CD4-positive, alpha-beta T cell treated with Interleukin-6 at 100 ng/mL for 8 hours (primary cell): ENCODE results near the gene ABLIM2.

Experiments
- DNase-seq: peaks from one replicate; pipeline ENCODE4 v3.0.0-alpha.2; 2020; ENCODE audit warnings: mixed read lengths, low spot score

The ABLIM2 gene

DNA sequence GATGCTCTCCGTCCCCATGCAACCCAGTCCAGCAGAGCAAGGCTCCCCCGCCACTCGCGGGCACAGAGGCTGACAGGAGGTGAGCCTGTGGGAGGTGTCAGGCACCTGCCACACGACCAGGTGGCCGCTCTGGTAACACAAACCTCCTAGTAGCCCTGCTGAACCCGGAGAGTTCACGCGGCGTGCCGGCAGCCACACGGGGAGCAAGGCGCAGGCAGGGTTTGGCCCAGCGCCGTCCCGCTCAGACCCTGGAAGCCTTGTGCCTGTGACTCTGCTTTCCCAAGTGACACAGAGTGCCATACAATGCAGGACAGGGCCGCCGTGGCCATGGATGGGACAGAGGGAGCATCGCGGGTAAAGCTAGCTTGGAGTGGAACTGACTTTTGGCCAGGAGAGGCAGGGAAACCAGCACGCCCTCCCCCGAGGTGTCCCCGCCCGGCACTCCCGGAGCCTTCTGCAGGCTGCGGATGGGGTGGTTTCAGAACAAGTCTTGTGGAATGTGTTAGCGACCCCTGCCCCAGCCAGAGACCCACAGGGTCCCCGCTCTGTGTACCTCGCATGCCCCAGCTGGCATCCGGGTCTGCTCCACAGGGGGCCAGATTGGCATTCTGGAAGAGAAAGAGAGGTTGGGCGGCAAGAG lies 174.2 kb downstream of the ABLIM2 start:
- no peak for DNase-seq

DNA sequence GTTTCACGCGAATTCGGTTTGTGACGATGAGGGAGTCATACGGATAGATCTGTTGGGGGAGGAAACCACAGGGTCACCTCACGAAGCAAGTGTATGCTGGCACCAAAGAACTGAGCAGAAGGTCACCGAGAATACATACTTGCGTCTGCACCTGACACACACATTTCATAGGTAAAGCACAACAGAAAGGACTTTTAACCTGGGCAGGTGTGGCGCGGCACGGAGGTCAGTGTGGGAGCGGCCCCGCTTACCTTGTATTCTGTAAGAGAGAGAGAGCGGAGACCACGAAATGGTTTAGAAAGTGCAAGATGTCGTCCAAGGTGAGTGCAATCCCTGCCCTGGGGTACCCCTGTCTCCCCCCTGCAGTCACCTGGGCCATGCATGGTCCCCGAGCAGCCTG lies 175.3 kb downstream of the ABLIM2 start:
- DNase-seq, result no peak

DNA sequence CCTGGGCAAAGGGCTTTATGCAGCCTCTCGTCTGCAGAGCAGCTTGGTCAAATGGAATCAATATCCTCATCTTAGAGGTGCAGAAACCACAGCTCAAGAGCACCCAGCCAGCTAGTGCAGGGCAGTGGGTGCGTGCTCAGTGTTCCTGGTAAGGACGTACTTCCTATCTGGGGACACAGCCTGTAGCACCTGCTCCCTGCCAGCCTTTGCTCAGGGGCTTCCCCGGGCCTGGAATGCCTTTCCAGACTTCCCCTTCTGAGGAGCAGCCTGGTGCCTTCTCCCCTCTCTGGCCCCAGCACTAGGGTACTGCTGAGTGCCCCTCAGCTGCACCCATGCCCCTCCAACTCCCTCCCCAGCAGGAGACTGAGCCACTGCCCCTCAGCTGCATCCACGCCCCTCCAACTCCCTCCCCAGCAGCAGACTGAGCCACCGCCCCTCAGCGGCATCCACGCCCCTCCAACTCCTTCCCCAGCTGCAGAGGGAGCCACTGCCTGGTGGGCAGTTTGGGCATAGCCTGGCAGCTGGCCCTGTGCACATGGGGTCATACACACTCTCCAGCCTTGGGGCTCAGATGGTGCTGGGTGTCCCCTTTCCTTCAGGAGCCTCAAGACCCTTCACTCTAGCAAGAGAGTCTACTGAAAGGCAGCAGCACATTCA lies 176.7 kb downstream of the ABLIM2 start:
- no peak for DNase-seq

DNA sequence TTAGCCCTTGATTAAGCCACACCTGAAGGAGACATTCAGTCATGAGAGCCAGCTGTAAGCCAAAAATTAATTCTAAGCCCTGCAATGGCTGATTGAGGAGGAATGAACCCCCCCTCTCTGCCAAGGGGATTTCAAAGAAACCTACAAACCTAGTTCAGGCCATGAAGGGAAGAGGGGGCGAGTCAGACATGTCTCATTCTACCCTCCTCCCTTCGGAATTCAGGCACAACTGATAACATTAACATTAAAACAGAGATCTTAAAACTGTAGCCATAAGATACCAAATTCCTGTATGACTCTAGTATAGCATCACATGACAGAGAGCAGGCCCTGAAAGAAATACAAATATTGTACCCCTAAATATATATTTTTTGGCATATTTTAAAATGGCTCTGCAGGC lies 178.6 kb downstream of the ABLIM2 start:
- no peak for DNase-seq

DNA sequence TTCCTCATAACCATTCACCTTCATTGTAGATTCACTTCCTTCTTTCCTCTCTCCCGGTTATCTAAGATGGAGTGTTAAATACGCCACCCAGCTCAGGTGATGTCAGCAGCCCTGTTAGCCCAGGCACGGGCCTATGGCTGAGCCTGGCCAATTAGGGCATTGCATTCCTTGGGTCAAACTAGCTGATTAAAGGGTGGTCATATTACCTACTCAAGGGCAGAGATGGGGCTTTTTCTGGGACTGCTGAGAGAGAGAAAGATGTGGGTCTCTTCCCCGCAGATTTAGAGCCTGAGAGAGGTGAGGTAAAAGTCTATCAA lies 179.0 kb downstream of the ABLIM2 start:
- no peak for DNase-seq

DNA sequence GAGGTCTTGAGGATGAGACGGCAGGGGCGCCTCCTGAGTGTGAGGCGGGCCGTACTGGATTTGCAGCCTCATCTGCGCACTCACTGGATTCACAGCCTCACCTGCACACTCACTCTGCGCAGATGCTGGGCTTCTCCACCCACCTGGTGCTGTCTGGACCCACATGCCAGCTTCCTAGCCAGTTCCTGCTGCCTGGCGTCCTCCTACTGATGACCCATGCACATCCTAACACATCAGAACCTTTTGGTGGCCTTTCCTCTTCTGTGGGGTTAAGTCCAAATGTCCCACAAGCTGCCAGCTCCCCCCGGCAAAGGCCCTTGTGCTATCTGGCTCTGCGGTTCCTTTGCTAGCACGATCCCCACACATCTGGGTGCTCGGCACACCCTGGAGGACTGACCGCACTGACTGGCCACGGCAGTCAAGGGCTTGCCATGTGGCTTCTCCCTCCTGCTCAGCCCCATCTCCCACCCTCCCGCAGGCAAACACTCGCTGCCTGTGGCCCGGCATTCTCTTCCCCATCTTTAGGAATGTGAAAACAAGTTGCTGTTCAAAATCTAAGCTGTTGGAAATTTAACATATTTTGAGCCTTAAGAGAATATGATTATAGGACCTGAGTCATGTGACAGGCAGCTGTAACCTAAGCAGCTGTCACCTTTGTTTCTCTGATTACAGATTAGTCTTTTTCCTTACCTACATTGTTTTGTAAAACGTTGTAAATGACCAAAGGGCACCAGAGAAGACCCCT lies 179.5 kb downstream of the ABLIM2 start:
- DNase-seq, result no peak

DNA sequence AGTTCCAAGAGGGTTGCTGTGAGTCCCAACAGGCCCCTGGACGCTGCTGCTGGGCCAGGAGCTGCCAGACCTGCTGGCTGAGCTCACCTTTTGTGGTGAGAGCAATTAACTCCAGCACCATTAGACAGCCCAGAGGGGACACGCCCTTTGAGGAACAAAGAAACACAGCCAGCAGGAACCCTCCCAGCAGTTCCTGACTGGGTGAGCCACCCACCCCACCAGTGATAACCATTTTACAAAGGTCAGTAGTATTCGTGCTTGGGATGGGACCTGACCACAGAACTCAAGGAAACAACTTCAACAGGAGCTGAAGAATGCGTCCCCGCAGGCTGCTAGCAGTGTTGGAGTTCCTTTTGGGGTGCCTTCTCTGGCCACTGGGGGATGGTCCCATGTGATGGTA lies 180.1 kb downstream of the ABLIM2 start:
- DNase-seq, result no peak

DNA sequence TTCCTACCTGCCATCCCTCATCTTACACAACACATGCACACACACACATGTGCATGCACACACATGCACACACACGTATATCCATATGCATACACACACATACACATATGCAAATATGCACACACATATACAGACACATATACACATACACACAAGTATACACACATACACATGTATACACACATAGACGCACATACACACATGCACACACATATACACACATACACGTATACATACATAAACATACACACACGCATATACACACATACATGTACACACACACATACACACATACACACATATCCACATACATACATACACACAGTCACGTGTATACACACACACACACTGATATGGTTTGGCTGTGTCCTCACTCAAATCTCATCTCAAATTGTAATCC lies 182.0 kb downstream of the ABLIM2 start:
- no peak for DNase-seq

DNA sequence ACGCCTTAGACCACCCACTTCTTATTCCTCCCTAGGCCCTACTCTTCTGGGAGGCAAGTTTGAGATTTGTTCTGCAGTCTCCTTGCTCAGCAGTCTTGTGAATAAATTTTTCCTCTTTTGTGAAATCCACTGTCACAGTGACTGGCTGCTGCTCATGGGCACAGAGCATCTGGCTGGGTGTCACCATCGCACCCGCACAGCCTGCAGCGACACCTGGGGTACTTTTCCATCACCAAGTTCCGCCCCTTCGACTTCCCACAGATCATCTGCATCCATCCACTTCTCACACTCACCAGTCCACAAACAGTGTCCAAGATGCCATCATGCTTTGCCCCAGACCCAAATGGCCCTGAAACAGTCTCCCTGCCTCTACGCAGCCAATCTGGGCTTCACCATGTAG lies 182.6 kb downstream of the ABLIM2 start:
- no peak for DNase-seq

DNA sequence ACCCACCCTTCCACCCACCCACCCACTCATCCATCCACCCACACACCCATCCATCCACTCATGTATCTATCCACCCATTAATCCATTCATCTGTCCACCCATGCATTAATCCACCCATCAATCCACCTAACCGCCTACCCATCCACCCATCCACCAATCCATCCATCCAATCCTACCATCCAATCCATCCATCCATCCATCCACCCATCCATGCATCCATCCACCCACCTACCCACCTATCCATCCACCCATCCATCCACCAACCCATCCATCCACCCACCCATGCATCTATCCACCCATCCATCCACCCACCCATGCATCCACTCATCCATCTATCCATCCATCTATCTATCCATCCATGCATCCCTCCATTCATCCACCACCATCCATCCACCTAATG lies 184.2 kb downstream of the ABLIM2 start:
- DNase-seq, result no peak

DNA sequence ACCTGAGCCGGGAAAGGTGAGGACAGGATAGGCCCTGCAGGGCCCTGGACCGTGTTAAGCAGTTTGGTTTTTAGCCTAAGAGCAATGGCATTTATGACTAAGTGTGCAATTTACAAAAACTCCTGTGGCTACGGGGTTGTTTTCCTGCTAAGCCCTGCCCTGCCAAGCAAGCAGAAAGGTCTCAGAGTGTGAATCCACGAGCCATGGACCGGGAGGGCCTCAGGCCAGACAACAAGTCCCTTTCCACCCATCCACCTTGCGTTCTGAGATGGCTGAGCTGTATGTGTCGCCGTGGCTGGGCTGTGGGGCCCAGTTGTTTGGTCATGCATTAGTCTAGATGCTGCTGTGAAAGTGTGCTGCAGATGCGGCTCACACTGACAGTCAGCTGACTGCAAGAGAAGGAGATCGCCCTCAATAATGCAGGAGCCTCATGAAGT lies 185.1 kb downstream of the ABLIM2 start:
- no peak for DNase-seq

DNA sequence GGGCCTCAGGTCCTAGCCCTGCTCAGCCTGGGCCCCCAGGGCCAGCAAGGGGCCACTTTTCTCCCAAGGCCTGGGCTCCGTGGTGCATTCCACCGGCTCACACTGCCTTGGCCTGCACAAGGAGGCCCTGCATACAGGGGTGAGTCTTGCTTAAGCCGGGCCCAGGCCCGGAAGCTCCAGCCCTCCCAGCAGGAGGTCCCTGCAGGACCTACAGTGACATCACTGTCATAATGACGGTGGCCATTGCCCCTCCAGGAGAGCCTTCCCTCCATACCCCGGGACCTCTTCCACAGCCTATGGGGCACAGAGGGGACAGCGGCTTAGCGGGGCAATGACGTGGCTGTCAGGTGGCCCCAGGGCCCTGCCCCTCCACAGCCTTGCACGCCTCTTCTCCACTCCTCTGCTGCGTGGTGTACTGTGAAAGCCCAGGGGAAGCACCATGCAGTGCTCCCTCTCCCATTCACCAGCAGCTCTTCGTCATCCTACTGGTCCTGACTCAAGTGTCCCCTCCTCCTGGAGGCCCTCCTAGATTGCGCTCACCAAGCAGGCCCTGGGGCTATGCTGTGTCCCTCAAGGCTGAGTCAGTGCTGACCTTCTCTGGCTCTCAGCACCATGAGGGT lies 186.6 kb downstream of the ABLIM2 start:
- DNase-seq, result no peak

DNA sequence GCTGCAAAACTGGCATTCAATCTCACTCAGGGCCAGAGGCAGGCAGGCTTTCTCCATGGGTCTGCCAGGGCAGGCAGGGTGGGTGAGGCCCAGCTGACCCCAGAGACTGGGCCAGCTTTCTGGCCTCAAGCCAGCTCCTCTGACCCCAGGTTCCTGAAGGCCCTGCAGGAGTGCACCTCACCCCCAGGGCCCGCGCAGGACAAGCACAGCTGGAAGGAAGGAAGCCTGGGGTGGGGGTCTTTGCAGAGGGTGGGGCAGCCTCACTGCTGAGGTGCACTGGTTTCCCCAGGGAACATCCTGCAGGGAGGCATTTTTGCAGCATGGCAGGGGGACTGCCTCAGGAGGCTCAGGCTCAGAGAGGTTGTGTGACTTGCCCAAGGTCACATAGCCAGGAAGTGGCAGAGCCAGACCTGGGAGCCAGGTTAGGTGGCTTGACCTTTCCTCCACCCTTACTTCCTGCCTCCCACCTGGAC lies 187.4 kb downstream of the ABLIM2 start:
- DNase-seq, result no peak

DNA sequence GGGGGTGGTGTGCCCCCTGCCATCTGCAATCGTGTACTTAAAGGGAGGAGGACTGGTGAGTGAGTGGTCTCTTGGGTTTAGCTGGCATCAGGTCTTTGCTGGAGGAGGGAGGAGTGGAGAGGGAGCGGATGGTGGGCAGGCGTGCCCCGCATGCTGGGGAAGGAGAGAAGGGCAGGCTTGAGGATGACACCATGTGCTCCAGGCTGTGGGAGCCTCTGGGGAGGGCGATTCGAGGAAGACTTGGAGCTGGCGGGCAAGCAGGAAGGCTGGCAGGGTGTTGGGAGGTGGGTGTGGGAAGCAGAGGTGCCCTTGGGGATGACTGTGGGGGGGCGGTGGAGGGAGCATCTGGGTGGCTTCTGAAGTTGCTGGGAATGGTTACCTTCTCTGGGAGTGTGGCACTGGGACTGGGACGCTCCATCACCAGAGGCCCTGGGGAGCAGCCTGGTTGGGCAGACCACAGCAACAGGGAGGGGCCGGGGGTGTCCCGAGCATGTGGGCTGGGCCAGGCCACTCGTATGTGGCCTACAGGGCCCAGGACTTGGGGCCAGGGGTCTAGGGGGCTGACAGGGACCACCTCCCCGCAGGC lies 188.2 kb downstream of the ABLIM2 start:
- DNase-seq, result no peak

DNA sequence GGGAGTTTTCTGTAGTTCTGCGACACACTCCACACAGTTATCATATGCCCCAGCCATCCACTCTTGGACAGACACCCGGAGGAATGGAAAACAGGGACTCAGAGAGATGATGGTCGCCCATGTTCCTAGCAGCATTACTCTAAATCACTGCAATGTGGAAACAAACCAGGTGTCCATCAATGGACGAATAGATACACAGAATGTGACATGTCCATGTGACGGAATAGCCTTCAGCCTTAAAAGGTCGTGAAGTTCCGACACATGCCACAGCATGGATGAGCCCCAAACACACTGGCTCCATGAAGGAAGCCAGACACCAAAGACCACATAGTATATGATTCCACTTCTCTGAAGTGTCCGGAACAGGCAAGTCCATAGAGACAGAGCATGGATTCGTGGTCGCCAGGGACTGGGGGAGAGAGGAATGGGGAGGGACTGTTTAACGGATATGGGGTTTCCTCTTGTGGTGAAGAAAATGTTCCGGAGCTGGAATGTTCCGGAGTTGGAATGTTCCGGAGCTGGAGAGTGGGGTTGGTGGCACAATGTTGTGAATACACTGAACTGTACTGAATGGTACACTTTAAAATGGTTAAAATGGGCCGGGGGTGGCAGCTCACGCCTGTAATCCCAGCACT lies 190.2 kb downstream of the ABLIM2 start:
- no peak for DNase-seq

DNA sequence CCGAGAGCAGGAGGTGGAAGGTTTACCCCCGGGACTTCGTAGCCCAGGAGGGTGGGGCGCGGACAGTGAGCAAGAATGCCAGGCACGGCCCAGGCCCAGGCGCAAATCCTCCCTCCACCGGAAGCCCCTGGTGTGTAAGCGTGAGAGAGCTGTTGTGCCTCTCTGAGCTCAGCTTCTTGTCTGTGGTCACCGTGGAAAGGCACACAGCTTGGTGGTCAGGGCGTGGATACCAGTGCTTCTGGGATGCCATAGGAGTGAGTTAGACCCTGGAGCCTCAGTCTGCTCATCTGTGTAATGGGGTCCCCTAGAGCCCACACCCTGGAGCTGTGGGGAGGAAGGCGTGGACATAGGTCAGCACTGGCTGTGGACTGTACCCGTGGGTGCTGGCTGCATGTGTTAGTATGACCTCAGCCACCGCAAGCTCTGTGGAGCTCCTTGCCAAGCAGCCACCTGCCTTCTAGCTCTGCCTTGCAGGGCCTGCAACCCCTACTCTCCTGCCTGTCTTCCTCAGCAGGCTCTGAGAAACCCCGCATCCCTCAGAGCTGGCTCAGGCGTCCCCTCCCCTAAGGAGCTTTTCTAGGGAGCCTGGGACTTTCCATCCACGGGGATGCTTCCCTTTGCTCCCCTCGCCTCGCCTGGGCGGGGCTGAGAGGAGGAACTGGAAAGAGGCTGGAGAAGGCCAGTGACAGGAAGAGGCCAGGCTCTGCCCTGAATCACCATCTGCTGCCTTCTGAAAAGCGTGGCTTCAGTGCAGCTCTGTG lies 190.9 kb downstream of the ABLIM2 start:
- DNase-seq, result no peak

DNA sequence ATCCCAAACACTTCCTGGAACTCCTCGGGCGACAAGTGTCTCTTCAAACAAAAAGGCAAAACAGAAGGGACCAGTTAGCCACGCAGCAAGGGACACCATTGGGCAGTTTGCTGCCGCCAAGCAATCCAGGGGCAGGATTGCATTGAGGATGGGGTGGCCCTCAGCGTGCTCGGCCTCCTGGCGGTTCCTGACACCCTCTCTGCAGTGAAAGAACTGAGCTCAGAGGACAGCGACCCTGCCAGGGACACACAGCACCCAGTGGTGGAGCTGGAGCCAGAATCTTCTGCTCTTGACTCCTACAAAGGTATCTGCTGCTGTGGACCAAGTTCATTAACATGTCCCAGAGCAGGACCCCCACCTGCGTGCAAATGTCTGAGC lies 191.6 kb downstream of the ABLIM2 start:
- no peak for DNase-seq

DNA sequence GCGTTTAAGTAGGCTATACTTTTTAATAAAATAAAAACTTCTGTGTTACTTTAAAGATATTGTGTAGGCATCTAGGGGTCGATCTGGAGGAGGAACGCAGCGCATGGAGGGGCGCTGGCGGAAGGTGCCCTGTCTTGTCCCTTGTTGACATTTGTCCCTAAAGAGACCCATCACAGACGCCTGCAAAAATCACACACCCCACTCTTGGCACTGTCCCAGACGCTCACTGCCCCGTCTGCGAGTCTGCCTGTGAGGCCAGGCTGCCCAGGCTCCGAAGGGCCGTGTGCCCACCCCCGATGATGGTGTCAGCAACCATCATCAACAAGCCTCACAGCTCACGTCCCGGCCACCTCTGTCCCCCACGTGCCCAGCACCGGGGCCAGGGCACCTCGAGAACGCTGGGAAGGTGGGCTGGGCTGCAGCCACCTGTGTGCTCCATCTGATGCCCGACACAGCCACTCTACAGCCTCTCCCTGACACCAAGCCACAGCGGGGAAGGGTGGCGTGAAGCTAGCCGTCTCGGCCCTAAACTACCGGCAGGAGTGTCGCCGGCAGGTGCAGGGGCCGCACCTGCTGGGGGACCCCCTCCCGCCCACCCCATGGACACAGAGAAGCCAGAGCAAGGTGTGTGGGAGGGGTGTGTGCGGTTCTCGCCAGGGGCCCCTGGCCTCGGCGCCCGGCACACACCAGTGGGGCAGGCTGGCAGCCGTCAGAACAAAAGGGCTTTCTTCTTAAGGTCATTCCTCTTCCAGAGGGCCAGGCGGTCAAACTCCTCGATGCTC lies 192.1 kb downstream of the ABLIM2 start:
- DNase-seq, result no peak

DNA sequence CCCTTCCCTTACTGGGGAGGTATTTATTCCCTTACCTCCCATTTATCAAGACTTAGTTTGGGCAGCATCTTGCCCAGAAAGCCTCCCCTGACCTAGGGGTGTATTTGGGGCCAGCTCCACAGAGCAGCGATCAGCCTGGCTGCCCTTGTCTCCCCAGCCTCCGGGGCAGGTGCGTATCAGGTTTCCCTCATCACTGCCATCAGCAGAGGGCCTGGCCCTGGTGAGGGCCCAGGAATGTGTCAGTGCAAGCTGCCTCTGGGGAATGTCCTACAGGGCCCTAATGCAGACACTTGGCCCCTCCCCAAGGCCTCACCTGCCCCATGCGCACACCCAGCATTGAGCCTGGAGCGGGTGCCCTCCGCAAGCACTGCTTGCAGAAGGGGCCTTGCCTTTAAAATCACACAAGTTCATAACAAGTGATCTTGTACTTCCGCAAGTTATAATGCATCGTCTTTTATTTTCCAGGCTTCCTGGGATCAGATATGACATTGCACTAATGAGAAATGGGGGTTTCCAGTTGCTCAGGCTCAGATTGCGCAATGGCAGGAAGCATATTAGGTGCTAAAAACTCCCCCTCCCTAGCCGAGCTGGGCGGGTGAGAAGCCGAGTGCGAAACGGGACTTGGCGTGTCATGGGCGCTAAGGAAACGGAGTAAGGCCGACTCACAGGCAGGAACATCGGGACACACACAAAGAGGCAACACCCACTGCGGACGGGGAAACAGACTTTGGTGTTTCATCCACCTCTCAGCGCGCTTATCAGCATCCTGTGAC lies 193.5 kb downstream of the ABLIM2 start:
- peak; percentile 57 for DNase-seq

DNA sequence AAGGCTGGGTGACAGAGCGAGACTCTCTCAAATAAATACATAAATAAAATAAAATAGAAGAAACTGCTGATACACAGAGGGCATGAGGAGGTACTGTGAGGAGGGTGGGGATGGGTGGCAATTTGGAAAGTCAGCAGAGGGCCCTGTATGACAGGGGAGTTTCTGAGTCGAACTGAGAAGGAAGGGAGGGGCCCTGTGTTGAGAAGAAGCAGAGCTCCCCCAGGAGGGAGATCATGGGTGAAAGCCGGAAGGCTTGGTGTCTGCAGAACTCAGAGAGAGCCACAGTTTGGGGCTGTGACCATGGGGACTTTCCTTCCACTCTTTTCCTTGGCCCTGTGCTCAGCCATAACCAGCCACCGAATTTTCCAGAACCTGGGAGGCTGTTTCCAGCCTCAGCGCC lies 194.2 kb downstream of the ABLIM2 start:
- DNase-seq, result peak; percentile 53
